Endothelial cell of umbilical vein (primary cell): ENCODE data around the gene KCNQ5. TPM values are rescaled to one million over a fixed set of nuclear protein-coding genes. Genes with fewer than 3 reads are reported as not detected.

ENCODE experiments used
- BruUV-seq: library from RNA; stranded (reverse); fragments of 400-500 nt; replicated peaks from 2 replicates; lab custom pipeline; 2021; lab: Mats Ljungman, UMichigan
- CTCF ChIA-PET: fragments of 300-600, 350-600 bp; sonication (Branson Sonifier 250); formaldehyde crosslinking; loops from one replicate; lab custom pipeline; 2021; ENCODE audit warnings: antibody characterized with exemption, inconsistent platforms; lab: Charles Lee
- POLR2A ChIA-PET: fragments of 300-600, 350-600 bp; sonication (Branson Sonifier 250); formaldehyde crosslinking; loops from one replicate; lab custom pipeline; 2021; ENCODE audit warnings: antibody characterized with exemption, inconsistent platforms; lab: Charles Lee
- DNase-seq: peaks from one replicate; pipeline ENCODE4 v3.0.0-alpha.2; 2011; ENCODE audit warnings: low read depth, low spot score
- FAIRE-seq: peaks from 2 replicates; lab custom pipeline; 2011; peaks lifted over from hg19 to GRCh38; lab: Jason Lieb, UNC
- H2AFZ ChIP-seq: 2 replicates; pipeline ENCODE4 v1.6.0; 2012; ENCODE audit warnings: low read depth, low read length, control low read depth, inconsistent platforms
- H3K27ac ChIP-seq: 2 replicates; pipeline ENCODE4 v1.5.1; 2011; ENCODE audit warnings: low read depth, mild to moderate bottlenecking, control low read depth, low read length, moderate library complexity; ENCODE audit not compliant: insufficient read depth
- H3K27me3 ChIP-seq, 2 experiments: 2 replicates each; pipeline versions ENCODE4 v1.6.0 to v1.6.1; 2011; ENCODE audit warnings: low read length in 2 of 2, mixed read lengths in 1 of 2; ENCODE audit not compliant: control insufficient read depth in 2 of 2, insufficient read depth in 2 of 2
- H3K36me3 ChIP-seq, 2 experiments: 2 replicates in 1 of 2; 3 replicates in 1 of 2; pipeline ENCODE4 v1.5.1; 2011; ENCODE audit warnings: low read length in 2 of 2, mild to moderate bottlenecking in 1 of 2, moderate library complexity in 1 of 2; ENCODE audit not compliant: control insufficient read depth in 2 of 2, insufficient read depth in 2 of 2; ENCODE audit errors: extremely low read depth in 1 of 2
- H3K4me1 ChIP-seq: 3 replicates; pipeline ENCODE4 v1.5.1; 2011; ENCODE audit warnings: mild to moderate bottlenecking, low read length; ENCODE audit not compliant: control insufficient read depth, insufficient read depth; ENCODE audit errors: extremely low read depth
- H3K4me2 ChIP-seq: 2 replicates; pipeline ENCODE4 v1.6.1; 2011; ENCODE audit warnings: low read length, control low read depth, mixed read lengths; ENCODE audit not compliant: insufficient read depth
- H3K4me3 ChIP-seq, 3 experiments: fragments of 200-600 bp in 1 of 3; sonication (generic), shearing (Covaris generic) in 1 of 3; replicated peaks in 1 of 3; 2 replicates each; pipeline ENCODE4 v1.5.1; 2011 to 2016; ENCODE audit warnings: control low read depth in 3 of 3, low read length in 3 of 3, mild to moderate bottlenecking in 2 of 3, inconsistent platforms in 1 of 3, low read depth in 1 of 3, moderate library complexity in 1 of 3; ENCODE audit not compliant: insufficient read depth in 1 of 3
- H3K79me2 ChIP-seq: 2 replicates; pipeline ENCODE4 v1.6.0; 2012; ENCODE audit warnings: low read length, inconsistent platforms; ENCODE audit not compliant: control insufficient read depth, insufficient read depth
- H3K9ac ChIP-seq: replicated peaks from 2 replicates; pipeline ENCODE3; 2011; ENCODE audit warnings: low read length, control low read depth; ENCODE audit not compliant: insufficient read depth; ENCODE audit errors: extremely low read depth
- H3K9me1 ChIP-seq: replicated peaks from 3 replicates; pipeline ENCODE4 v1.6.0; 2011; ENCODE audit warnings: mild to moderate bottlenecking, low read length; ENCODE audit not compliant: control insufficient read depth, insufficient read depth; ENCODE audit errors: extremely low read depth
- H3K9me3 ChIP-seq: replicated peaks from 2 replicates; pipeline ENCODE4 v1.5.1; 2012; ENCODE audit warnings: low read length, inconsistent platforms; ENCODE audit not compliant: control insufficient read depth, insufficient read depth
- H4K20me1 ChIP-seq: replicated peaks from 2 replicates; pipeline ENCODE3; 2011; ENCODE audit warnings: mild to moderate bottlenecking, low read length; ENCODE audit not compliant: control insufficient read depth, insufficient read depth; ENCODE audit errors: extremely low read depth
- EZH2 ChIP-seq: IDR thresholded peaks from 2 replicates; pipeline ENCODE4 v1.6.1; 2012; ENCODE audit warnings: borderline replicate concordance, low read depth, mild to moderate bottlenecking, moderate library complexity, low read length, inconsistent platforms; ENCODE audit not compliant: severe bottlenecking
- FOS ChIP-seq: IDR thresholded peaks from 2 replicates; pipeline ENCODE4 v1.6.1; 2011; ENCODE audit warnings: mild to moderate bottlenecking, low read length, moderate library complexity, borderline replicate concordance; ENCODE audit not compliant: insufficient read depth
- GATA2 ChIP-seq: IDR thresholded peaks from 2 replicates; pipeline ENCODE4 v1.7.0; 2011; ENCODE audit warnings: low read depth, mild to moderate bottlenecking, moderate library complexity, mixed read lengths, low read length; ENCODE audit not compliant: insufficient read length, insufficient read depth
- JUN ChIP-seq: IDR thresholded peaks from 2 replicates; pipeline ENCODE4 v1.6.1; 2011; ENCODE audit warnings: borderline replicate concordance, low read depth; ENCODE audit not compliant: insufficient read length, insufficient read depth
- MYC ChIP-seq: IDR thresholded peaks from one replicate; pipeline ENCODE4 v1.6.1; 2011; ENCODE audit warnings: mild to moderate bottlenecking, low read depth, low read length
- POLR2A ChIP-seq: IDR thresholded peaks from 2 replicates; pipeline ENCODE4 v1.6.1; 2012; ENCODE audit warnings: low read depth, mild to moderate bottlenecking, control low read depth, low read length
- POLR2AphosphoS5 ChIP-seq: IDR thresholded peaks from 2 replicates; pipeline ENCODE4 v1.6.1; 2012; ENCODE audit warnings: low read depth, mild to moderate bottlenecking, control low read depth, low read length, moderate library complexity; ENCODE audit not compliant: insufficient read depth
- dilution Hi-C: fragments of 300-500 bp; cut with MboI; formaldehyde crosslinking; loops from one replicate; pipeline ENCODE4 v1.15.0; 2019; ENCODE audit warnings: low sequenced_read_pairs; ENCODE audit not compliant: extremely low pct_ligation_motif_present
- intact Hi-C: fragments of 100-400 bp; cut with micrococcal nuclease; formaldehyde crosslinking; loops from one replicate; pipeline ENCODE4 v1.10.0; 2022
- polyA plus RNA-seq, 4 experiments: library from polyadenylated mRNA; depleted of rRNA in 3 of 4; stranded (reverse) in 3 of 4; unstranded in 1 of 4; fragments of >200 nt; gene quantifications; 2 replicates each; pipeline versions ENCODE4 v1.2.1 to v1.2.3, GENCODE V29; 2011 to 2012; ENCODE audit warnings: missing spikeins in 1 of 4
- total RNA-seq: library from RNA; stranded (reverse); gene quantifications from 2 replicates; pipeline ENCODE4 v1.2.3, GENCODE V29; 2021
- TF ChIP-seq, protein P1 (sequence below): IDR thresholded peaks from 2 replicates; pipeline ENCODE4 v1.6.1; 2011; ENCODE audit not compliant: insufficient read depth, insufficient read length
- TF ChIP-seq, protein P2 (sequence below), 2 donors: IDR thresholded peaks; 1 replicate in 1 of 2; 2 replicates in 1 of 2; pipeline ENCODE4 v1.5.1; 2011; ENCODE audit warnings: low read length in 2 of 2, mild to moderate bottlenecking in 2 of 2, moderate library complexity in 2 of 2, control low read depth in 1 of 2, inconsistent platforms in 1 of 2, low read depth in 1 of 2; ENCODE audit not compliant: insufficient read depth in 1 of 2; ENCODE audit errors: extremely low read depth in 1 of 2

Gene KCNQ5
- total and polyA plus RNA-seq, 2 donors (not counting 3 experiments of a cell fraction or from before 2014, with no cell fraction given): 0.22 TPM; not detected in 1

DNA sequence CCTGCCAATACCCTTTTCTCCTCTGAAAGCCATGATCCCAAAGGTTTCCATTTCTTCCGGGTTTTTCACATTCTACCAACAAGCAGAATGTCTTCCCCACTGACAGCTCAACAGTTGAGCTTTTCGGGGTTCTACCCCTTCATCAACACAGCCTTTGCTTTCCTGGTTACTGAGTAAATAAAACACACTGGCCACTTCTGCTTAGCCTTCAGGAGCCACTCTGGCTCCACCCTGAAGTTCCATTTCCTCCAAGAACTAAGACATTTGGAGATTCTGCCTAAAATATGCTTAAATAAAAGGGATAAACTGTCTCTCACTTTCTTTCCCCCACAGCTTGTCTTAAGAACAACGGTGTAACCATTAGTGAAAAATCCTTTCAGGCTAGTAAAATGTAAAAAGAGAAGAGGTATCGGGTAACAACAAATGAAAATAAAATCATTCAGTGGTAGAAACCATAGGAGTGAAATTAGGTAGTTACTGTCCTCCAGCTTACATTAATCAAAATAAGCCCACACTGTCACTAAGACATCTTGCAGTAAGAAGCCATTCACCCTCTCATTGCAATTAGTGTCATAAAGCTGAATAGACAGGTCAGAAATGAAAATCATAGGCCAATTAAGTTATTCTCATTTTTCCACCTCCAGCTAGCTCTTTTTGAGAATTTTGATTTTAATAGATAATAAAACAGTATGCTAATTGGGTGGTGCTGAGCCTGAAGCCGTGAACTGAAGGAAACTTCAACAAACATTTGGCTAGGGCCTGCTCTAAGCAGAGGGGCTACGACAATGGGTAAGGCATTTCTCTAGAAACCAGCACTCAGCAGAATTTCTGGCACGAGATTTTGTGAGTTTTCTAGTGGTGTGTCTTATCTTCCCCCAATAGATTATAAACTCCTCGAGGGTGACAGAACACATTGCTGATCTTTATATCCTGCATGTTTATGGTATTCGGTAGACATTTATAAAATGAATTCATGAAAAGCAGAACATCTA lies 409.2 kb downstream of the KCNQ5 start:
- dilution Hi-C loops: no loop called here
- Histone ChIP-seq H3K9ac (no peak overlapping the region), H2AFZ (no peak overlapping the region), H4K20me1 (no peaks in the 10 kb centered on the region), H3K36me3 (no peaks in the 10 kb centered on the region), H3K4me2 (no peak overlapping the region), H3K79me2 (no peaks in the 10 kb centered on the region), H3K9me1 (no peaks in the 10 kb centered on the region), H3K27me3 (peaks cover 0 to 2% of the 10 kb centered on the region in 2 experiments), H3K9me3 (no peaks in the 10 kb centered on the region), H3K27ac (no peak overlapping the region), H3K4me1 (no peaks in the 10 kb centered on the region), H3K4me3 (no peak overlapping the region)
- DNase-seq: no peak
- intact Hi-C loops: no loop called here
- TF ChIP-seq, protein P1, sequence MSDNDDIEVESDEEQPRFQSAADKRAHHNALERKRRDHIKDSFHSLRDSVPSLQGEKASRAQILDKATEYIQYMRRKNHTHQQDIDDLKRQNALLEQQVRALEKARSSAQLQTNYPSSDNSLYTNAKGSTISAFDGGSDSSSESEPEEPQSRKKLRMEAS: no peak
- no peak for TF ChIP-seq EZH2
- no peak for TF ChIP-seq JUN
- TF ChIP-seq, protein P2, sequence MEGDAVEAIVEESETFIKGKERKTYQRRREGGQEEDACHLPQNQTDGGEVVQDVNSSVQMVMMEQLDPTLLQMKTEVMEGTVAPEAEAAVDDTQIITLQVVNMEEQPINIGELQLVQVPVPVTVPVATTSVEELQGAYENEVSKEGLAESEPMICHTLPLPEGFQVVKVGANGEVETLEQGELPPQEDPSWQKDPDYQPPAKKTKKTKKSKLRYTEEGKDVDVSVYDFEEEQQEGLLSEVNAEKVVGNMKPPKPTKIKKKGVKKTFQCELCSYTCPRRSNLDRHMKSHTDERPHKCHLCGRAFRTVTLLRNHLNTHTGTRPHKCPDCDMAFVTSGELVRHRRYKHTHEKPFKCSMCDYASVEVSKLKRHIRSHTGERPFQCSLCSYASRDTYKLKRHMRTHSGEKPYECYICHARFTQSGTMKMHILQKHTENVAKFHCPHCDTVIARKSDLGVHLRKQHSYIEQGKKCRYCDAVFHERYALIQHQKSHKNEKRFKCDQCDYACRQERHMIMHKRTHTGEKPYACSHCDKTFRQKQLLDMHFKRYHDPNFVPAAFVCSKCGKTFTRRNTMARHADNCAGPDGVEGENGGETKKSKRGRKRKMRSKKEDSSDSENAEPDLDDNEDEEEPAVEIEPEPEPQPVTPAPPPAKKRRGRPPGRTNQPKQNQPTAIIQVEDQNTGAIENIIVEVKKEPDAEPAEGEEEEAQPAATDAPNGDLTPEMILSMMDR (IDR thresholded peaks at IDR 0.05; ENCODE audit: extremely low read depth in 1 of 2, insufficient read depth in 1 of 2, low read depth in 1 of 2, low read length in 2 of 2): no peak
- TF ChIP-seq GATA2: no peak
- no peak for TF ChIP-seq POLR2AphosphoS5
- TF ChIP-seq POLR2A: no peak
- TF ChIP-seq FOS: no peak
- TF ChIP-seq MYC: no peak
- peak; percentile 8 for FAIRE-seq
- POLR2A ChIA-PET: interaction anchor here (0.6 kb wide), 1 partner anchor 1175 kb away, joined by 3 read pairs; no protein-coding TSS in a partner anchor
- CTCF ChIA-PET: interaction anchor here (0.9 to 1.0 kb wide), 2 partner anchors 11 to 45 kb away, joined by 3 read pairs; no protein-coding TSS in a partner anchor
- no TSS peak for BruUV-seq
